Cerebellar cortex (tissue), 1 donor: Measurements from ENCODE around the gene PARD6G.
A peak's percentile ranks its signal among the peaks of the same experiment; 100 is the strongest.
"Not testable (repeated sequence)": the region's sequence is repeated elsewhere in the genome, so short reads cannot be mapped to it uniquely, and the experiment has no call there.

Experiments used
- DNase-seq: peaks from one replicate; pipeline ENCODE4 v3.0.0-alpha.2; 2015; ENCODE audit warnings: low spot score

The PARD6G gene, protein sequence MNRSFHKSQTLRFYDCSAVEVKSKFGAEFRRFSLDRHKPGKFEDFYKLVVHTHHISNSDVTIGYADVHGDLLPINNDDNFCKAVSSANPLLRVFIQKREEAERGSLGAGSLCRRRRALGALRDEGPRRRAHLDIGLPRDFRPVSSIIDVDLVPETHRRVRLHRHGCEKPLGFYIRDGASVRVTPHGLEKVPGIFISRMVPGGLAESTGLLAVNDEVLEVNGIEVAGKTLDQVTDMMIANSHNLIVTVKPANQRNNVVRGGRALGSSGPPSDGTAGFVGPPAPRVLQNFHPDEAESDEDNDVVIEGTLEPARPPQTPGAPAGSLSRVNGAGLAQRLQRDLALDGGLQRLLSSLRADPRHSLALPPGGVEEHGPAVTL

DNA sequence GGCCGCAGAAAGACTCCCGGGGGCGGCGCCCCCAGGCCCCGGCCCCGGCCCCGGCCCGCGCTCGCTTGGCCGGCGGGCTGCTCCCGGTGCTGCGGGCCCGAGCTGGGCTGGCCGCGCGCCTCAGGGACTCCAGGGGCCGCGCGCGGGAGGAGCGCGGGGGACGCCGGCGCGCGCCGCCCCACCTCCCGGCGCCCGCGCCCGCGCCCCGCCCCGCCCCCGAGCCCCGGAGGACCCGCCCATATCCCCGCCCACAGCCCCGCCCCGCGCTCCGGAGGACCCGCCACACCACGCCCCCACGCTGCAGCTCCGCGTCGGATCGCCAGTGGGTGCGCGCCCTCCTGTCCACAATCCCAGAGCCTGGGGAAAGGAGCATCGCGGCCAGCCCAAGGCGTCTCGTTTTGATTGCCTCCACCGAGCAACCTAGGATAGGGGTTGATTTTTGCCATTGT, at the start of gene PARD6G:
PARD6G (minus strand) TSS at position 122 of the 449 bp plus-strand sequence. CDS start 166 bp downstream, outside the sequence.
- DNase-seq = peak; percentile 76

DNA sequence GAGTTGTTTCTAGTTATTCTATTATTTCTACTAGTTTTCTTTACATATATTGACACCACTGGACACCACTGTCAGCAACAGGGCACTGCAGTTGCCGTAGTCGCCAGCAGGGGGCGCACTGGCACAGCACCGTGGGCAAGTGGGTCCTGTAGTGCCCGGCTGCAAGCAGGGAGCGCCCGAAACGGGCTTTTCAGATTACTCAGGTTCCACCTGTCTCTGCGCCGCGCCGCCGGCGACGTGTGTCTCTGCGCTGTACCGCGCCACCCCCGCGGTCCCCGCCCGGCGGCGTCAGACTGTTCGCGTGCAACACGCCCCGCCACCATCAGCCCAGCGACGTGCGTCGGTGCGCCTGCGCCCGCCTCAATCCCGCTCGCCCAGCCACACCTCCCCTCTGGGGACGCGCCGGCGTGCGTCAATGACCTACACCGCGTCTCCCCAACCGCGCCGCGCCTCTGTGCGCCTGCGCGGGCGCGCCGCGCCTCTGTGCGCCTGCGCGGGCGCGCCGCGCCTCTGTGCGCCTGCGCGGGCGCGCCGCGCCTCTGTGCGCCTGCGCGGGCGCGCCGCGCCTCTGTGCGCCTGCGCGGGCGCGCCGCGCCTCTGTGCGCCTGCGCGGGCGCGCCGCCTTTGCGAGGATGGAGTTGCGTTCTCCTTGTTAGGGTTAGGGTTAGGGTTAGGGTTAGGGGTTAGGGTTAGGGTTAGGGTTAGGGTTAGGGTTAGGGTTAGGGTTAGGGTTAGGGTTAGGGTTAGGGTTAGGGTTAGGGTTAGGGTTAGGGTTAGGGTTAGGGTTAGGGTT, 15.1 kb upstream of the PARD6G start:
- not testable (repeated sequence) for DNase-seq

DNA sequence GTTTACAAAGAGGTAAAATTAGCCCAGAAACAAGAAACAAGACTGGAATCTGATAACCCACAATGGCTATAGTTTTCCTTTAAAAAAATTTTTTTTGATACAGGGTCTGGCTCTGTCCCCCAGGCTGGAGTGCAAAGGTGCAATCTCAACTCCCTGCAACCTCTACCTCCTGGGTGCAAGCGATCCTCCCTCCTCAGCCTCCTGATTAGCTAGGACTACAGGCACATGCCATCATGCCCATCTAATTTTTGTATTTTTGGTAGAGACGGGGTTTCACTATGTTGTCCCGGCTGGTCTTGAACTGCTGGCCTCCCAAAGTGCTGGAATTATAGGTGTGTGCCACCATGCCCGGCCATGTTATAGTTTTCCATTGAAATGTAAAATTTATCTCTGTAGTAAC, 12.3 kb upstream of the PARD6G start:
- DNase-seq = no peak

DNA sequence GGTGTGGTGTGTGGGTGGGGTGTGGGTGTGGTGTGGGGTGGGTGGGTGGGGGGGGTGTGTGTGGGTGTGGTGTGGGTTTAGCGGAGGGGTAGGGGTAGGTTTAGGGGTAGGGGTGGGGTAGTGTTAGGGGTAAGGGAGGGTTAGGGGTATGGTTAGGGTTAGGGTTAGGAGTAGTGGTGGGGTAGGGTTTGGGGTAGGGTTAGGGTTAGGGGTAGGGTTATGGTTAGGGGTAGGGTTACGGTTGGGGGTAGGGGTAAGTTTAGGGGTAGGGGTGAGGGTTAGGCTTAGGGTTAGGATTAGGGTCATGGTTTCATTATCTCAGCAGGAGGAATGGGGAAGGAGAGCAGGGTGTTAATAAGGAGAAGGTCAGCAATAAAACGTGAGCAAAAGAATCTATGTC, 11.3 kb upstream of the PARD6G start:
- DNase-seq = no peak

DNA sequence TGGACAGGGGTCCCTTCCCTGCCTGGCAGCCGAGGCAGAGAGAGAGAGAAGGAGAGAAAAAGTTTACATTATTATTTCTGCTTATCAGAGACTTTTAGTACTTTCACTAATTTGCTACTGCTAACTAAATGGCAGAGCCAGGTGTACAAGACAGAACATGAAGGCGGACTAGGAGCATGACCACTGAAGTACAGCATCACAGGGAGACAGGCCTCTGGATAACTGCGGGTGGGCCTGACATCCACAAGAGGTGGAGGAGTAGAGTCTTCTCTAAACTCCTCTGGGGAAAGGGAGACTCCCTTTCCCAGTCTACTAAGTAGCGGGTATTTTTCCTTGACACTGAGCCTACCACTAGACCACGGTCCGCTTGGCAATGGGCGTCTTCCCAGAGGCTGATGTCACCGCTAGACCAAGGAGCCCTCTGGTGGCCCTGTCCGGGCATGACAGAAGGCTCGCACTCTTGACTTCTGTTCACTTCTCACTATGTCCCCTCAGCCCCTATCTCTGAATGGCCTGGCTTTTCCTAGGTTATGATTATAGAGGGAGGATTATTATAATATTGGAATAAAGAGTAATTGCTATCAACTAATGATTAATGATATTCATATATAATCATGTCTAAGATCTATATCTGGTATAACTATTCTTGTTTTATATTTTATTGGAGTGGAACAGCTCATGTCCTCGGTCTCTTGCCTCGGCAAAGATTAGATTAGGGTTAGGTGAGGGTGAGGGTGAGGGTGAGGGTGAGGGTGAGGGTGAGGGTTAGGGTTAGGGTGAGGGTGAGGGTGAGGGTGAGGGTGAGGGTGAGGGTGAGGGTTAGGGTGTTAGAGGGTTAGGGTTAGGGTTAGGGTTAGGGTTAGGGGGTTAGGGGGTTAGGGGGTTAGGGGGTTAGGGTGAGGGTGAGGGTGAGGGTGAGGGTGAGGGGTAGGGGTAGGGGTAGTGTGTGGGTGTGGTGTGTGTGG, 10.5 kb upstream of the PARD6G start:
- peak; percentile 69 for DNase-seq

DNA sequence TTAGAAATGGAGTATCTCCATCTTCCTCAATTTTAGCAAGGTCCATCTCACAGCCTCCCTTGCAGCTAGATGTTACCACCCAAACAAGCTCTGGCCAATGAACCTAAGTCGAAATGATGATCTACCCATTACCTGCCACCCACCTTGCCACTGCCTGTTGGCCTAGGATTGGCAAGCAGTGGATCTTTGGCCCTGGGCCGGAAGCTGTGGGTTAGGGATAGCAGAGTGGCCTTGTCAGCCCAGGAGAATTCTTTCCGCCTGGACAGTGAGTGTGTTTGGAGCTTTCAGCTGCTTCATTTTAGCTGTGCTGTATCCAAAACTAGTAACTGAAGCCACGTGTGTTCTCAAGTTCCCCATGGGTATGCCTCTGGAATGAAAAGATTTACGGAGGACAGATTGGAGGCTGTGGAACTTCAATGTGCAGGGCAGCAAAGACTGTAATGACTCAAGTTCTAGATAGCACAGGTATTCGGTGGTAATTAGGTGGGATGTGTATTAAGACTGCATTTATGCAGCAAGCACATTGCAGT, 7.7 kb upstream of the PARD6G start:
- no peak for DNase-seq

DNA sequence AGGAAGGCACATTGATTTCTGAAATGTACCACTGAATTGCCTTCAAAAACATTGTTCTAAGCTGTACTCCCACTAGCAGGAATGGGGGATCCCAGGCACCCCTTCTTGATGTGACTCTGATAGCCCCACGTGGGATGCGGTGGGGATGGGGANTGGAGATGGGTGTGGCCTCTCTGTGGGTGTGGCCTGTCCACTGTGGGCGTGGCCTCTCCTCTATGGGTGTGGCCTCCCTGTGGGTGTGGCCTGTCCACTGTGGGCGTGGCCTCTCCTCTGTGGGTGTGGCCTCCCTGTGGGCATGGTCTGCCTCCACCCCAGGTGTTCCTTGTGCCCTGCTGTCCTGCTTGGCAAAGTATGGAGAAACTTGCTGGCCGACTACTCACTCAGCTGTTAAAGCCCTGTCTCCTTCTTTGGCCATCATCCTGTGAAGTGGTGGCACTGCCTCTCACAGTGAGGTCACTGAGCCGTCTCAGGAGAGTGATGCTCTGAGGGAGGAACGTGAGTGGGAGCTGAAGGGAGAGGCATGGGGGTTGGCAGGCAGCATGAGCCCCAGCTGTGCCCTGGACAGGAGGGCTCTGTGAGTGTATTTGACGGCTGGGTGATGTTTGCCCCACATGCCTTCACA, 6.7 kb upstream of the PARD6G start:
- no peak for DNase-seq

DNA sequence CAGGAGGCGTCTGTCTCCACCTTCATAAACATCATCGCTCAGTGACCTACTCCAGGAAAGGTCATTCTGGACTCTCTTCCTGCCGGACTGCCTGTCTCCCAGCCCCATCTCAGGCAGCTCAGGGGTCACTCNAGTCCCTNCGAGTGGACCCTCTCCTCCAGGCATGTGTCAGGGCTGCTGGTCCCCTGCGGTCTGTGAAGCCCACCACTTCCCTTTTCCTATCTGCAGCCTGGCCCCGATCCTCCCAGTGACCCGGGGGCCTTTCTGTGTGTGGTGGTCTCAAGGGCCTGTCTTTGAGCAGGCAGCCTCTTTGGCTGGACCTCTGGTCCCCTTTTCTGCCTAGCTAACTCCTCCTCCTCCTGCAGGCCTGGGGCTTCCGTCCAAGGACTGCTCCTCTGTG, 5.9 kb upstream of the PARD6G start:
- no peak for DNase-seq

DNA sequence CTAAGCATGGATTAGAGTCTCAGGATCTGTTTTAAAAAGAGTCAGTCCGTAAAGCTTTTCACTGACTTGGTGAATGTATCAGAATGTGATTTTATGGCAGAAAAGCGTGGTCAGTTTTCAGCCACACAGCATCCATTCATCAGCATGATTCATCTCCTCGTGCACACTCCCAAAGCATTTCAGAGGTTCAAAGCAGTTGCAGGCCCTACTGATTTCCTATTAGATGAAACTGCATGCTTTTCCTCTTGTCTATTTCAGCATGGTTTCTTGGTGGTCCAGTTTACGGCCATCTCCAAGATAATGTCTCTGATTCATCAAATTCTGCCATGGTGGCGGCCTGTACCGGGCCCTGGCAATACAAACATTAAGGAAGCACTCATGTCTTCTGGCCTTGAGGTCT, 4.8 kb upstream of the PARD6G start:
- DNase-seq = no peak

DNA sequence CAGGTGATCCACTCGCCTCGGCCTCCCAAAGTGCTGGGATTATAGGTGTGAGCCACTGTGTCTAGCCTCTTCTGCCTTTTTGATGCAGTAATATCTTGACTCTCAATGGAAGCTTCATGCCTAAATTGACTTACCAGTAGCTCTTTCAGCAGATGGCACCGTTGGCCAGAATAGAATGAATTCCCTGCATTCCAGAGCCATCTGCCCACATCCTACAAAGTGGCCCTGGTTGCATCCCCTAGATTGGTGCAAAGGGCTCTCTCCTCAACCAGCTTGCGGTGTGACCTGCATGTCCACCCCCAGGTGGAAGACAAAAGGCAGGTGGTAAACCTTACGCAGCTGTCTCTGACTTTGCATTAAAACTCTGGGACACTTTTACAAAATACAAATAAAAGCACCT, 4.4 kb upstream of the PARD6G start:
- DNase-seq = no peak

DNA sequence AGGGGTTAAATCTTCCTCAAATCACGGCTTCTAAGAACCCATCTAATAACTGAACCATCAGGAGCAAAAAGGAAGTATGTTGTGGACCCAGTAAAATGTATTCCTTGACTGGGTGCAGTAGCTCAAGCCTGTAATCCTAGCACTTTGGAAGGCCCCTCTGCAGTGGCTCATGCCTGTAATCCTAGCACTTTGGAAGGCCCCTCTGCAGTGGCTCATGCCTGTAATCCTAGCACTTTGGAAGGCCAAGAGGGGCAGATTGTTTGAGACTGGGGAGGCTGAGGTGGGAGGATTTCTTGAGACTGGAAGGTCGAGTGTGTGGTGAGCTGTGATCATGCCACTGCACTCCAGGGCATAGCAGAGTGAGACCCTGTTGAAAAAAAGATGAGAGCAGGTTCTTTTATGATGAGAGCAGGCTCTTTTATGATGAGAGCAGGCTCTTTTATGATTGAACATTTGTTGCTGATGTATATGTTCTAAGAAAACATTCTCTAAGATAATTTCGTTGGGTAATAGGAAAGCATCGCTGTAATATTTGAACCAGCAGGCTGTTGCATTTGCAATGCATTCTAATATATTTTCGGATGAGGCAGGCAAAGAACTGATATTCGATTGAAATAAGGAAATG, 3.5 kb upstream of the PARD6G start:
- no peak for DNase-seq

DNA sequence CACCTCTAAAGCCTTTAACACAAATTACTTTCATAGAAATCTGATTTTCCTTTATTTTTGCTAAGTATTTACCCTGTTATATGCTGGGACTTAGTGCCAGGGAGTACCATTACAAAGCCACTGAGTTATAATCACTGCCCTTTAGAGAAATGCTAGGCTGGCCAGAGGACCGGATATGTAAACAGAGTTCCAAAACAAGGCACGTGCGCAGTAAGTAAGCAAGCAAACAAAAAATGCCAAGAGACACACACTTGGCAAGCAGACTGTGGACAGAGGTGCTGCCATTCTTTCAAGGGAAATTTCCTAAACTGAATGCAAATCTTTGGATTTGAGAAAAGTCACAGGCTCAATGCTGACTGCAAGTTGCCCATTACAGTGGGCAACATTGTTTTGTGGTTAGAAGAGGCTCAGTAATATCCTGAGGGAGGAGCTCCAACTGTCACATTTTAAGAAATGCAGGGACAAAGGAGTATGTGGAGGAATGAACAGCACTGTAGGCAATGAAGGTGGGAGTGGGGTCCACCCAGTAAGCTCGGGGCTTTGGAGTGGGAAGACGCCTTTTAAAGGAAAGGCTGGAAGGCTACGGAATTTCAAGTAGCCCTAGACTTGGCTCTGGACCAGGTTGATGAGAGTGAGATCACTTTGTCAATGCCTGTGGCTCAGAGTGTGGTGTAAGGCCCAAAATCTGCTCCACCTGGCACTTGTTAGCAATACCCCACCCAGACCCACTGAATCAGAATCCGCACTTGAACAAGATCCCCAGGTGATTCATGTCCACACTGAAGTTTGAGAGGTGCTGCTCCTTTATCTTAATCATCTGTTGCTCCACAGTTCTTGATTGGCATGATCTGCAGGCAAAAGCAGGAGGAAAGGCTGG, 2.1 kb upstream of the PARD6G start:
- no peak for DNase-seq

DNA sequence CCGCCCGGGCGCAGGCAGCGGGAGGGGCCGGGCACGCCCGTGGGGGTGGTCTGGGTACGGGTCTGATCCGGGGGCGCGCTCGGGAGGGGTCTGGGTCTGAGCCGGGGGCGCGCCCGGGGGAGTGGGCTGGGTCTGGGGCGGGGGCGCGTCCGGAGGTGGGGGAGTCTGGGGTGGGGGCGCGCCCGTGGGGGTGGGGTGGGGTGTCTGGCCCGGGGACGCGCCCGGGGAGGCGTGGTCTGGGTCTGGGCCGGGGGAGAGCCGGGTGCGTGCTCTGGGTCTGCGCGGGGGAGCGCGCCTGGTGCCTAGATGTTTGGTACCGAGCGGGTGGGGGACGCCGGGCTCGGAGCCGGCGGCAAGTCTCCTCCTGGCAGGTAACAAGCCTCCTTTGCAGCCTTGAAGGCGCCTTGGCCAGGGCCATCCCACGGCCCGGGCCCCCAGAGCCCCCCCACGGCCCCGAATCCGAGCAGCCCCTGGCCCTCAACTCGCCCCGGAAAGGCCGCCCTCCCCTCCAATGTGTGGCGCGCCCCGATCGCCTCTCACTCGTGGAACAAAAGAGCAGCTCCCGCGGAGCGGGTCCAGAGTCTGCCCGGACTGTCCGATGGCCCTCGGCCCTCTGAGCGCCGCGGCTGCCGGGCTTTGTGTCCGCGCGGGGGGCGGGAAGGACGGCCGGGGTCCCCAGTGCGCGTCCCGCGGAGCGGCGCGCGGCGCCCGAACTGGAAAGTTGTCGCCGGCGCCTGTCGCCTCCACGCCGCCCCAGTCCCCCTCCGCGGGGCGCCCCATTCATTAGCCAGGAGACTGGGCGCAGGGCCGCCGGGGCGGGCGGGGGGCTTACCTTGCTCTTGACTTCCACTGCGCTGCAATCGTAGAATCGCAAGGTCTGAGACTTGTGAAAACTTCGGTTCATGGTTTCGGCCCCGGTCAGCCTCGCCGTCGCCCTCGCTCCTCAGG, 595 bp downstream of the PARD6G start:
- DNase-seq = peak; percentile 15

DNA sequence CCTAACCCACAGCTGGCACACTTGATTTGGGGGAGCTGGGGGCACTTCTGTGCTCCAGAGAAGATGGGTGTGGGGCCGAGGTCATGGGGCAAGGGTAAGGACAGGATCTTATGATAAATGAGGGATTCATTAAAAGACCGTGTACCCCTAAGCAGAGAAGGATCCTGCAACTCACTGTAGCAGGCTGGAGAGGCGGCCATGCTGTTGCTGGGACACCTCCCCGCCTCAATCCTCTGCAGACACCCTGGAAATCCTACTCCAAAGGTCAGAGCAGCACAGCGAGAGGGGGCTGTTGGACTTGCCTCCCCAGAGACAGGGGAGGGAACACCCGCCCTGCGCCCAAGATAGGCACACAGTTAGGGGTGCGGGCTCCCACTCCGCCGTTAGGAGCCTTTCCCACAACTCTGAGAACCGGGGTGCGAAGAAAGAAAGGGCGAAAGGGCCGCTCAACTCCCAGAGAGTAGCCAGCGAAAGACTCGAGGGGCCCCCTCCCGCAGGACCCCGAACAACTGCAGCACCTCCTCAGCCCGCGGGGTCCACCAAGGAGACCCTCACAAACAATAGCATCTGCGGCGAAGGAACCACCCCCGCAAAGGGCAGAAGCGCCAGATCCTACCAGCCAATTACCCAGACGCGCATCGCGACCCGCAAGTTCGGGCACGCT, 1.4 kb downstream of the PARD6G start:
- DNase-seq = no peak

DNA sequence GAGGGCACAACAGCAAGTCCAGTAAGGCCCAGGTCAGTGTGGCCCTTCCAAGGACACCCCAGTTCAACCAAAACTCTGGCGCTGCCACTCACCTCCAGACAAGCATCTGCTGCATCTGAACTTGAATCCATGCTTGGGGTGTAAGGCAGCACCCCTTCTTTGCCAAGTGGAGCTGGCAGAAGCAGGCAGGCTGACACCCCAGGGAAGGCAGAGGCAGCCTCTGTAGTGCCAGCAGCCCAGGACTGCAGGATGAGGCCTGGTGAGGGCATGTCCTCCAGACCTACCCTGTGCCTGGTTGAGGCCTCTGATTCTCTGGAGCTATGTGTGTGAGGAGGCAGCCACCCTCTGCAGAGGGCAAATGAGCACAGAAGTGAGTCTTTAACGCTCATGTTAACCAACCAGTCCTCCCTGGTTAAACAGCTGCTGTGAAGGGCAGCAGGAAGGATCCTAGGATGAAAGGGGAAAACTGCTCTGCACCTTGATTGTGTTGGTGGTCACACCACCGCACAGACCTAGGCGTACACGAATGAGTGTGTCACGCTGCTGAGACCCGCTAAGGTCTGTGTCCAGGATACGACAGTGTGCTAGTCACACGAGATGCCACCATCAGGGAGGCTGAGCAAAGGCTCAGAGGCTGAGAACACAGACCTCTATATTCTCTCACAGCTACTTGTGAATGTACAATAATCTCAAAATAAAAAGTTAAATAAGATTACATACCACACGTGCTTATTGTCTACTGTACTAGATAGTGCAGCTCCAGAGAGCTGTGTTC, 2.2 kb downstream of the PARD6G start:
- peak; percentile 8 for DNase-seq

DNA sequence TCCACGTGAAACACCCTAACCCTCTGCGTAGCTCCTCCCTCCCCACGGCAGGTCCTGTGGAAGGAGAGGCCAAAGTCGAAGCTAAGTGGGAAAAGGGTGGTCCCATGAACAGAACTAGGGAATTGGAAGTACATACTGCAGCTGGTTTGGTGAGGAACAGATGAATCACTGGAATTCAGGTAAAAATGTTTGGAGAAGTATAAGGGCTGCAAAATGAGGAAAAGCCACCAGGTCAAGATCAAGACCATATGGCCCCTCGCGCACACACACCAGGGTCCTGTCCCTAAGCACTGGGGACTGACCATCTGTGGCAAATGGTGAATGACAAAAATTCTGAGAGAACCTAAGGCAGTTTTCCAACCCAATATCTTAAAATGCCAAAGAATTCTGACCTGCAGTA, 3.1 kb downstream of the PARD6G start:
- DNase-seq = no peak

DNA sequence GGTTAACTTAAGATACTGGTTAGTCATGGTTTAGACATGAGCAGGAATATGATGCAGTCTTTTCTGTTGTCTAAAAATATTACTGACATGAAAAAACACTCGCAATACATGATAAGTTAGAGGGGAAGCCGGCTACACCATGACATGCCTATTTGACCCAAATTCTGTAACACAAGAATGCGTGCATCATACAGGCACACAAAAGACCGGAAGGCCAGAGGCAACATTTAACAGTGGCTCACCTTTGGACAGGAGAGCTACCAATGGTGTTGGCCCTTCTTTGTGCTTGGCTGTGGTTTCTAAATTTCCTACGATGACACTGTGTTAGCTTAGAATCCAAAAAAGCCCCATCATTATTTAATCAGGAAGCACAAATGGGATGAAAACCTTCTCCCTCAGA, 4.1 kb downstream of the PARD6G start:
- DNase-seq = no peak
